Activated naive CD8-positive, alpha-beta T cell treated with anti-CD3 and anti-CD28 coated beads, Interleukin-2, amount 50 U/mL, for 24 hours (primary cell): Measurements from ENCODE around the gene ALKBH8.

Source experiments
- ATAC-seq: fragments of 150-1000 bp; cut with Tn5 transposase; one replicate; pipeline ENCODE4 v1.10.0; 2021
- DNase-seq: peaks from one replicate; pipeline ENCODE4 v3.0.0; 2021
- H3K27ac Mint-ChIP-seq: one replicate; pipeline ENCODE4 v1.8.0; 2021; ENCODE audit warnings: mild to moderate bottlenecking, mixed read lengths
- H3K27me3 Mint-ChIP-seq: one replicate; pipeline ENCODE4 v1.8.0; 2021; ENCODE audit warnings: mixed read lengths
- H3K36me3 Mint-ChIP-seq: one replicate; pipeline ENCODE4 v1.8.0; 2021; ENCODE audit warnings: low read depth, mixed read lengths
- H3K4me1 Mint-ChIP-seq: one replicate; pipeline ENCODE4 v1.8.0; 2021; ENCODE audit warnings: mixed read lengths
- H3K4me3 Mint-ChIP-seq: one replicate; pipeline ENCODE4 v1.8.0; 2021; ENCODE audit warnings: mild to moderate bottlenecking, moderate library complexity, mixed read lengths
- H3K9me3 Mint-ChIP-seq: one replicate; pipeline ENCODE4 v1.8.0; 2021; ENCODE audit warnings: mixed read lengths

ALKBH8 gene

GRCh38 chr11:107565219-107565937 is at the start of gene ALKBH8:
Gene ALKBH8, minus strand, starts transcription at chr11:107565735. Its CDS starts 4,842 bp downstream, at chr11:107560893.
- Mint-ChIP-seq H3K4me1 (peaks cover 65% of the 10 kb centered on the region), H3K36me3 (peaks cover 11% of the 10 kb centered on the region), H3K27ac (peak within 1 kb of the TSS; percentile 92), H3K4me3 (peak within 1 kb of the TSS; percentile 92), H3K27me3 (no peaks in the 10 kb centered on the region), H3K9me3 (no peaks in the 10 kb centered on the region)
- ATAC-seq: peak; percentile 79
- peak; percentile 78 for DNase-seq

GRCh38 chr11:107612445-107612844 is 46.9 kb upstream of the ALKBH8 start:
- DNase-seq (no peak), ATAC-seq (no peak)
- Mint-ChIP-seq H3K27me3 (peaks cover 33% of the 10 kb centered on the region), H3K9me3 (no peaks in the 10 kb centered on the region), H3K4me1 (no peaks in the 10 kb centered on the region), H3K27ac (no peak overlapping the region), H3K36me3 (no peaks in the 10 kb centered on the region), H3K4me3 (no peak overlapping the region)

- Mint-ChIP-seq H3K9me3 (no peaks in the 10 kb centered on the region), H3K4me1 (no peaks in the 10 kb centered on the region), H3K27ac (no peak overlapping the region), H3K4me3 (no peak overlapping the region), H3K36me3 (no peaks in the 10 kb centered on the region), H3K27me3 (peaks cover 46% of the 10 kb centered on the region)
- no peak for ATAC-seq
- no peak for DNase-seq
Observed at GRCh38 chr11:107609400-107610218, 44.1 kb upstream of the ALKBH8 start.

GRCh38 chr11:107608809-107609208 is 43.3 kb upstream of the ALKBH8 start:
- Mint-ChIP-seq H3K4me3 (no peak overlapping the region), H3K4me1 (no peaks in the 10 kb centered on the region), H3K36me3 (no peaks in the 10 kb centered on the region), H3K27me3 (peaks cover 51% of the 10 kb centered on the region), H3K9me3 (no peaks in the 10 kb centered on the region), H3K27ac (no peak overlapping the region)
- no peak for DNase-seq
- no peak for ATAC-seq

- H3K27ac Mint-ChIP-seq: no peak overlapping the region
- peaks cover 63% of the 10 kb centered on the region for H3K27me3 Mint-ChIP-seq
- H3K4me3 Mint-ChIP-seq: no peak overlapping the region
- no peaks in the 10 kb centered on the region for H3K4me1 Mint-ChIP-seq
- H3K36me3 Mint-ChIP-seq: no peaks in the 10 kb centered on the region
- ATAC-seq (no peak), DNase-seq (no peak)
- H3K9me3 Mint-ChIP-seq: no peaks in the 10 kb centered on the region
Observed at GRCh38 chr11:107606141-107606540, 40.6 kb upstream of the ALKBH8 start.

GRCh38 chr11:107605061-107606006 is 39.8 kb upstream of the ALKBH8 start:
- H3K4me3 Mint-ChIP-seq: no peak overlapping the region
- no peaks in the 10 kb centered on the region for H3K9me3 Mint-ChIP-seq
- H3K36me3 Mint-ChIP-seq: no peaks in the 10 kb centered on the region
- H3K27me3 Mint-ChIP-seq: peaks cover 62% of the 10 kb centered on the region
- ATAC-seq (no peak), DNase-seq (no peak)
- H3K27ac Mint-ChIP-seq: no peak overlapping the region
- H3K4me1 Mint-ChIP-seq: no peaks in the 10 kb centered on the region

- ATAC-seq (peak; percentile 59), DNase-seq (peak; percentile 17)
- Mint-ChIP-seq H3K27me3 (peaks cover 62% of the 10 kb centered on the region), H3K36me3 (no peaks in the 10 kb centered on the region), H3K4me1 (no peaks in the 10 kb centered on the region), H3K4me3 (no peak overlapping the region), H3K27ac (no peak overlapping the region), H3K9me3 (no peaks in the 10 kb centered on the region)
Observed at GRCh38 chr11:107598225-107599139, 32.9 kb upstream of the ALKBH8 start.

- ATAC-seq: no peak
- no peaks in the 10 kb centered on the region for H3K36me3 Mint-ChIP-seq
- no peak overlapping the region for H3K27ac Mint-ChIP-seq
- H3K9me3 Mint-ChIP-seq: no peaks in the 10 kb centered on the region
- DNase-seq: no peak
- no peak overlapping the region for H3K4me3 Mint-ChIP-seq
- H3K27me3 Mint-ChIP-seq: peaks cover 78% of the 10 kb centered on the region
- peaks cover 19% of the 10 kb centered on the region for H3K4me1 Mint-ChIP-seq
Observed at GRCh38 chr11:107594736-107595135, 29.2 kb upstream of the ALKBH8 start.

GRCh38 chr11:107593951-107594350 is 28.4 kb upstream of the ALKBH8 start:
- Mint-ChIP-seq H3K9me3 (no peaks in the 10 kb centered on the region), H3K27me3 (peaks cover 83% of the 10 kb centered on the region), H3K4me1 (peaks cover 21% of the 10 kb centered on the region), H3K36me3 (no peaks in the 10 kb centered on the region), H3K4me3 (no peak overlapping the region), H3K27ac (no peak overlapping the region)
- no peak for ATAC-seq
- DNase-seq: no peak

GRCh38 chr11:107592813-107593212 is 27.3 kb upstream of the ALKBH8 start:
- no peaks in the 10 kb centered on the region for H3K36me3 Mint-ChIP-seq
- H3K4me3 Mint-ChIP-seq: peak overlapping the region; percentile 11
- no peak for DNase-seq
- H3K27me3 Mint-ChIP-seq: peaks cover 88% of the 10 kb centered on the region
- peaks cover 21% of the 10 kb centered on the region for H3K4me1 Mint-ChIP-seq
- no peaks in the 10 kb centered on the region for H3K9me3 Mint-ChIP-seq
- no peak for ATAC-seq
- H3K27ac Mint-ChIP-seq: no peak overlapping the region

- no peaks in the 10 kb centered on the region for H3K36me3 Mint-ChIP-seq
- H3K4me1 Mint-ChIP-seq: peaks cover 21% of the 10 kb centered on the region
- no peak overlapping the region for H3K27ac Mint-ChIP-seq
- H3K9me3 Mint-ChIP-seq: no peaks in the 10 kb centered on the region
- peaks cover 88% of the 10 kb centered on the region for H3K27me3 Mint-ChIP-seq
- DNase-seq: no peak
- H3K4me3 Mint-ChIP-seq: peak overlapping the region; percentile 82
- no peak for ATAC-seq
Observed at GRCh38 chr11:107592231-107592590, 26.7 kb upstream of the ALKBH8 start.

- no peaks in the 10 kb centered on the region for H3K9me3 Mint-ChIP-seq
- peaks cover 88% of the 10 kb centered on the region for H3K27me3 Mint-ChIP-seq
- H3K4me3 Mint-ChIP-seq: peak overlapping the region; percentile 82
- no peak overlapping the region for H3K27ac Mint-ChIP-seq
- no peaks in the 10 kb centered on the region for H3K36me3 Mint-ChIP-seq
- H3K4me1 Mint-ChIP-seq: peaks cover 21% of the 10 kb centered on the region
- peak; percentile 30 for DNase-seq
- ATAC-seq: peak; percentile 87
Observed at GRCh38 chr11:107591378-107592230, 26.1 kb upstream of the ALKBH8 start.
